ENCODE results near the gene GTPBP3.

DNA sequence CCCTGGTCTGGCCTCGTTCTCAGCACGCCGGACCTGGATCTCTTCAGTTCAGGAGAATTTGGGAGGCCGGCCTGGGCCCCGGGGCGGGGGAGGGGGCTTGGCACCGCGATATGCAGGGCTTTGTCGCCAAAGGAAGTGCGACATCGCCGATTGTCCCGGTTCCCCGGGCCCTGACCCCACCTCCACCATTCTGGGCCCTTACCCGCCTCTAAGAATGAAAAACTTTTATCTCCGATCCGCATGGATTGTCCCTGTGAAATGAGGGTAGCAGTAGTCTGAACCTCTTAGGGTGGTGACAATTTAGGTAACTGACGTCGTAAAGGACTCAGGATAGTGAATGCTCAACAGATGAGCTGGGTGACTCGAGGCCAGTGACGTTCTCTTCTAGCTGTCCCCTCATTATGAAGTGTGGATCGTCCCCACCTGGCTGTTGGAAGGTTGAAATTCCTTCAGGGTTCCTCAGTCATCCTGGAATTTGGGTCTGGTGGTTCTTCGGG lies 27.3 kb upstream of the GTPBP3 start:
- TF ChIP-seq, protein P1, sequence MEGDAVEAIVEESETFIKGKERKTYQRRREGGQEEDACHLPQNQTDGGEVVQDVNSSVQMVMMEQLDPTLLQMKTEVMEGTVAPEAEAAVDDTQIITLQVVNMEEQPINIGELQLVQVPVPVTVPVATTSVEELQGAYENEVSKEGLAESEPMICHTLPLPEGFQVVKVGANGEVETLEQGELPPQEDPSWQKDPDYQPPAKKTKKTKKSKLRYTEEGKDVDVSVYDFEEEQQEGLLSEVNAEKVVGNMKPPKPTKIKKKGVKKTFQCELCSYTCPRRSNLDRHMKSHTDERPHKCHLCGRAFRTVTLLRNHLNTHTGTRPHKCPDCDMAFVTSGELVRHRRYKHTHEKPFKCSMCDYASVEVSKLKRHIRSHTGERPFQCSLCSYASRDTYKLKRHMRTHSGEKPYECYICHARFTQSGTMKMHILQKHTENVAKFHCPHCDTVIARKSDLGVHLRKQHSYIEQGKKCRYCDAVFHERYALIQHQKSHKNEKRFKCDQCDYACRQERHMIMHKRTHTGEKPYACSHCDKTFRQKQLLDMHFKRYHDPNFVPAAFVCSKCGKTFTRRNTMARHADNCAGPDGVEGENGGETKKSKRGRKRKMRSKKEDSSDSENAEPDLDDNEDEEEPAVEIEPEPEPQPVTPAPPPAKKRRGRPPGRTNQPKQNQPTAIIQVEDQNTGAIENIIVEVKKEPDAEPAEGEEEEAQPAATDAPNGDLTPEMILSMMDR (IDR thresholded peaks at IDR 0.05), result no peak
- TF ChIP-seq POLR2A (IDR thresholded peaks at IDR 0.05) (no peak), EP300 (IDR thresholded peaks at IDR 0.05) (no peak)

Measured in tibial nerve (tissue), 4 donors.